NCI-H2227 treated with DMSO at 0.1 percent for 48 hours (cell line): ENCODE measurements around the gene COA4.
A peak's percentile ranks its signal among the peaks of the same experiment; 100 is the strongest.

Source experiments
- DNase-seq: peaks from one replicate; lab custom pipeline; 2025; lab: John Stamatoyannopoulos, UW

COA4 gene

DNA sequence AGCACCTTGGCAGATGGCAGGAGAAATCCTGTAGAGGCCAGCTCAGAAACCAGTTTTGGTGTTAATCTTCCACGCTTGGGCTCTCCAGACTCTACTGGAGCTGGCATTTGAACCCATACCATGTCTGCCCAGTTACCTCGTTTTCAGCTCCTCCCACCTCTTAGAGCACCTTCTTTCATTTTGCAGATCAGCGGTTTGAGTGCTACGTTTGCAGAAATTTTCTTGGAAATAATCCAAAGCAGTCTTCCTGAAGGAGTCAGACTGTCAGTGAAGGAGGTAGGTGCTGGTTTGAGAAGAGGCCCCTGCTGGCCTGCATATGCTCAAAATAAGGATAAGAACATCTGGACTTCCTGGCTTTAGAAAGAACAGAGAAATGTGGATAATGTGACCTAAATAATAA lies 13.7 kb downstream of the COA4 start:
- DNase-seq = peak; percentile 32

DNA sequence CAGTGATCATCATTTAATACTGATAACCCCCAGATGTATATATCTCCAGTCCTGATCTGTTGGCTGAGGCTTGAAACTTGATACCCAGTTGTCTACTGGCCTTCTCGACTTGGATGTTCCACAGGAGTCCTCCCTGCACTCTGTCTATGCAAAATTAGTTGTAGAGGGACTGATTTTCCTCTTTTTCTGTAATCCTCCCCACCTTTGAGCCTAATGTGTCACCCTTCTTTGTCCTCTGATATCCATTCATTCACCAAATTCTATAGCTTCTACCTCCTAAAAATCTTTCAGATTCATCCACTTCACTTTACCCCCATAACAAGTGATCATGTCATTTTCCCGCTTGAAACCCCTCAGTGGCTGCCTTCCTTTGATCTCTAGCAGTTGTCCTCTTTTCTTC lies 16.4 kb downstream of the COA4 start:
- DNase-seq = no peak

DNA sequence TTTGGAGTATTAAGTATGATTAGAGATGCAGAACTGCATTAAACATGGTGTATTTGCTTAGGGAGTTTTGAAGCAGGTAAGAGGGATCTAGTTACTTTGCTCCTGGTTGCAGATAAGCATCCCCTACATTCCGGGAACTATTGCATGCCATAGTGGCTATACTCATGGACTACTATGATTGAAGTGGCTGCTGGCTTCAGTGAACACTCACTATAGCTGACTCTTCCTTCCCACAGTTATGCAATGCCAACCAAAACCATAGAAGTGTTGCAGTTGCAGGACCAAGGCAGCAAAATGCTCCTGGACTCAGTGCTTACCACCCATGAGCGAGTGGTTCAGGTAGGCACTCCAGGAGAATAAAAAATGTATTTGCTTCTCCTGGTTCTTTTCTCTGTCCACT lies 17.0 kb downstream of the COA4 start:
- DNase-seq = no peak

DNA sequence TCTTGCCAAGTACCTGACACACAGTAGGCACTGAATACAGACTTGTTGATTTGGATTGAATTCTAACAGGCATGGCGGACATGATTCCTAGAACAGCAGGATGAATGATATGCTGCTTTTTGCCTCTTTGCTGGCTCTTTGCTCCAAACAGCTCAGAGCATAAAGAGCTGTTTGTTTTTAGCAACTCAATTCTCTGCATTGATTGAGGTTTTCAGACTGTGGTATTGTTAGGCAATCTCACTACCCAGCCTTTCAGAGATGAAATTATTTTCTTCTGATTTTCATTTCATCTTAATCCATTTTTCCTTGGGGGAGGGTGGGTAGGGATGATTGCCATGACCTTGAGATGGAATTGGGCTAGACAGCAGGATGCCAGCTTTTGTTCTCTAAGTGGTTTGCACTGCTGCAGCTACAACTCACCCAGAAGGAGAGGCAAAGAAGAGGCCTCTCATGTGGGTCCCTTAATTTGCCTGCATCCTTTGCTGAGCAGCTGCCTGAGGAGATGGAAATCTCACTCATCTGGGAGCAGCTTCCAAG lies 20.5 kb downstream of the COA4 start:
- DNase-seq = peak; percentile 93

DNA sequence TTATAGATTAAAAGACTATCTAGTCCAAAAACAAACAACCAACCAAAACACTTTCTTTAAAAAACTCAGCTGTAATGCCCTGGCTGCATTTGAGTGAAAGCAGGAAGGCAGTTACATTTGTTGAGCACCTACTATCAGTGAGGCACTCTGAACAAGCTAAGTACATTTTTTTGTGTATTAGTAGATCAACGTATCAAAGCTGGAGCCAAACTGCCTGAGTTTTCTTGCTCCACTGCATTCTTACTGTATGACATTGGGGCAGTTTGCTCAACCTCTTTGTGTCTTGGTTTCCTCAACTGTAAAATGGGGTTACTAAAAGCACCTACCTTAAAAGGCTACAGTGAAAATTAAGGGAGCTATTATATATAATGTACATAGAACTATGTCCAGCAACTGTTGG lies 22.0 kb downstream of the COA4 start:
- DNase-seq = no peak

DNA sequence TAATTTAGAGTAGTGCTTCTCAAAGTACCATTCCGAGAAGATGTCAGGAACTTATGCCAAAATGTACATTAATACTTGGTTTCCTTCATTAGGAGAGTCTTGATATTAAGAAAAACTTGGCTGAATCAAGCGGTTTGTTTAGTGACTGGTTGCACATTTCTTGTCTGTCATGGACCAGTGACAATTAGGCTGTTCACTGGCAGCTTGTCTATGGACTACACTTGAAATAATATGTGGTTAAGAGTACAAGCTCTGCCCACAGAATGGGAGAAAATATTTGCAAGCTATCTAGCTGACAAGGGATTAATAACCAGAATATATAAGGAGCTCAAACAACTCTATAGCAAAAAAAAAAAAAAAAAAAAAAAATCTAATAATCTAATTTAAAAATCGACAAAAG lies 24.6 kb downstream of the COA4 start:
- peak; percentile 64 for DNase-seq

DNA sequence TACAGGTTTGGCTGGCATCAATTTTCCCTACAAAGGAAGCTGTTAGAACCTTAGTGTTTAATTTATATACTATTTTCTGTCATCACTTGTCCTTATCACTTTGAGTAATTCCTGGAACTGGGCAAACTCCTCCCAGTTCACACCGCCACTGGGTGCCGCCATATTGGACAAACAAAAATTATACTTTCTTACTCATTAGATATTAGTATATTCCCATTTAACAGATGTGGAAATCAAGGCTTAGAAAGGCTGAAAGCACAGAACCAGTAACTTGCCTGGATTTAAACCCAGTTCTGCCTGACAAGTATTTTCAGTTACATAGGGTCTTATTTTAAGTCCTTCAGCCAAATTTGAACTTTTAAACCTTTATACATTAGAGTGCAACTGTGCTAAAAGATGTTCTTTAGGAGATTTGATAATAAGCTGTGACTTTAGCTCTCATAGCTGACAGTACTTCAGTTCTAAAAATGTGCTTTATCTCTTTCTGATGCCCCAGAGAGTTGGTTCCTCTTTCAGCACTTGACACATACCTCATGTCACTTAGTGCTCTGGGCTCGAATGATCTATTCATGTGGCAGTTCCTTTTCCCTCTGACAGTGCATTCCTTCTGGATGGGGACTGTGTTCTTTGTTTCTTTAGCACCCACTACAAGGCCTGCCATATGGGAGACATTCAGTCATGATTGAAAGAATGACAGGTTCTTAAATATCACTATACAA lies 25.4 kb downstream of the COA4 start:
- no peak for DNase-seq

DNA sequence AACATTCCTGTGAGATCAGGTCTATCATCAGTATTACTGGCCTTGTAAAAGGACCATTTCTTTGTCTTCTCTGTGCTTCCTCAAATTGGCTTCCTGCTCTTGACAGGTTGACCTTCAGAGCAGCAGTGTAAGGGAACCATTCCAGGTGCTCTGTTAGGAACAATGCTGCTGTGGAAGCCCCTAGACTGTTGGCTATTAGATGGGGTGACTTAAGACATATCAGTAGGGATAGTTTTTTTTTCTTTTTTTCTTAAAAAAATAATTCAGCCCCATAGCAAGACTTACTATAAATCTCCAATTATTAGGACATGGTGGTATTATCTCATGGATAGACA lies 37.6 kb downstream of the COA4 start:
- DNase-seq = no peak

DNA sequence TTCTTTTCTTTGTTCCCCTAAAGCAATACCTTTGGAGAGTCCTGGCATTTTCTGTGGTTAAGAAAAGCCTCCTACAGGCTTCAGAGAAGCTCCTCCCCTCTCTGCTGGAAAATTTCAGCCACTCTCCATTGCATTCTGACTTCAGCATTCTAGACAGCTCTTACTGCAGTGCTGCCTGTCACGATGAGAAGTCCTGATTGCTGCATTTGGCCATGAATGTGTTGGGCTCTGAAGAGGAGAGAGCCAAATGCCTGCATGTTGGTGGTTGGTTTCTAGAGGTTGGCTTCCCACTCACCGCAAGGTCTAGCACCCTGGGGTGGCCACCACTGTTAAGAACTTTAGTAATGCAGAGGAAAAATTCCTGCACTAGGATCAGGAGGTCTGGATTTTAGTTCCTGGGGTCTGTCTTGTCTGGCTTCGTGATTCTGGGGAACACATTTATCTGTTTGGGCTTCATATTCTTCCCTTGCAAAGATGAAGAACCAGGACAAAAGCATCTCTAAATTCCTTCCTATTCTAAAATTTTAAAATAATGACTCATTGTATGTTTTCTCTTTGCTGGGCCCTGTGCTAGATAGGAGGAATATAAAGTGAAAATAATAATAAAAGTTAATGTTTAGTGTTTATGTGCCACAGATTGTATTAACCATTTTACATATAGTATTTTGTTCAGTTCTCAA lies 38.1 kb downstream of the COA4 start:
- DNase-seq = peak; percentile 52

DNA sequence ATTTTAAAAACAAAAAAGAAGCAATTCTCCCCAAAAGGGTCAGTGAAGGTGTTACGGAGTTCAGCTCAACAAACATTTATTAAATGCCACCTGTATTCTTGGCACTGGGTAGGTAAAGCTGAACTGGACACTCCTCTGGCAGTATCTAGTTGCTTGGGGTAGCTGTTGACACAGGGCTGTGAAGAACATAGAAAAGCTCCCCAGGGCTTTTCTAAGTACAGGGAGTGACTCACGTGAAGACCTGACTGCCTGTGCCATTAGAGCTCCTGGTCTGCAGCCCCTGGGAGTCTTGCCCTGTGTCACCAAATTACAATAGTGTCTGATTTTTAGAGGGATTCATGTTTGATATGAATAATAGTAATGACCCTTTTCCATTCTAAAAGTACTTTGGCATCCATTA lies 43.6 kb downstream of the COA4 start:
- DNase-seq = no peak

DNA sequence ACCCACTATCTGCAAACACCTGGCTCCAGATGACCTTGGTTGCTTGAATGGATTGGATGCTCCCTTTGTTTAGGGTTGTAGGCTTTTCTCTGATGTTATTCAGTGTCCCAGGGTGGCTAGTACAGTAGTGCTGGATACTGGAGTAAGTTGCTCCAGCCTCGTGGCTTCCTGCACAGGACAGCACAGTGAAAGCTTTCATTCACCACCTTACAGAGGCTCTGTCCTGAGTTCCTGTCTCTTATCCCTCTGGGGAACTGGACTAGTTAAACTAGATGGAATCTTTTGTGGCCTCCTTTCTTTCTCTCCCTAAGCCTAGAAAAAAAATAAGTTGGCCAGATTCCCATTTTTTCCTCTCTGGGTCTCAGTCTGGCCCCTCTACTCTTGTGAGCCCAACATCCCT lies 46.4 kb downstream of the COA4 start:
- DNase-seq = no peak
